Adrenal gland (tissue), 12 donors: ENCODE measurements around the gene CRYGN. TPM values are rescaled to one million over a fixed set of nuclear protein-coding genes. Genes with fewer than 3 reads are reported as not detected.

Experiments used
- DNase-seq, 7 donors: peaks; one replicate each; pipeline ENCODE4 v3.0.0-alpha.2; 2019 to 2020
- H3K27ac ChIP-seq, 5 donors: fragments of 200-600 bp; sonication (generic) in 4 of 5; 1 replicate in 3 of 5; 2 replicates in 2 of 5; pipeline versions ENCODE4 v1.5.1 to v1.8.0; 2016 to 2020; ENCODE audit warnings: mild to moderate bottlenecking in 1 of 5
- H3K27me3 ChIP-seq: fragments of 200-600 bp; 2 replicates; pipeline ENCODE4 v1.8.0; 2021
- H3K36me3 ChIP-seq, 2 donors: fragments of 200-600 bp; replicated peaks in 1 of 2; 1 replicate in 1 of 2; 2 replicates in 1 of 2; pipeline versions ENCODE4 v1.5.1 to v1.8.0; 2018 to 2022
- H3K4me1 ChIP-seq, 2 donors: fragments of 200-600 bp; replicated peaks in 1 of 2; 1 replicate in 1 of 2; 2 replicates in 1 of 2; pipeline versions ENCODE4 v1.5.1 to v1.8.0; 2018 to 2021
- H3K4me3 ChIP-seq, 4 donors: fragments of 200-600 bp; sonication (generic) in 3 of 4; one replicate each; pipeline ENCODE4 v1.5.1; 2016 to 2018
- H3K9me3 ChIP-seq, 3 donors: fragments of 200-600 bp; sonication (generic) in 1 of 3; replicated peaks in 1 of 3; 1 replicate in 2 of 3; 2 replicates in 1 of 3; pipeline versions ENCODE4 v1.5.1 to v1.8.0; 2016 to 2021
- POLR2A ChIP-seq, 2 donors: fragments of 450-650 bp; IDR thresholded peaks; one replicate each; pipeline ENCODE4 v1.6.1; 2017; ENCODE audit warnings: antibody characterized with exemption in 2 of 2, mild to moderate bottlenecking in 2 of 2, moderate library complexity in 1 of 2
- WGBS, 4 donors: extraction: QIAGEN DNeasy Blood & Tissue Kit in 2 of 4; methylation state at CpG; one replicate each; pipeline versions ENCODE4 v1.1.5 to v1.1.7; 2013 to 2017; 5-methylcytosine and 5-hydroxymethylcytosine counted together
- intact Hi-C, 2 donors: fragments of 100-400 bp; cut with DNase I; formaldehyde crosslinking; loops; one replicate each; pipeline versions ENCODE4 v1.14.1 to v1.15.0; 2022 to 2023
- polyA plus RNA-seq, 3 donors: library from polyadenylated mRNA; stranded (reverse); fragments of 200-250 nt in 2 of 3; fragments of 350-450 nt in 1 of 3; fragmentation: Illumina TruSeq in 1 of 3; extraction: RNeasy Lipid Tissue Mini Kit (QIAGEN cat#74804) in 1 of 3; gene quantifications; one replicate each; pipeline ENCODE4 v1.2.3, GENCODE V29; 2013 to 2014
- total RNA-seq, 9 donors: library from RNA; depleted of rRNA in 4 of 9; stranded (reverse); fragments of >200 nt in 4 of 9; fragments of 120-200 nt in 1 of 9; fragmentation: NEBNext Ultra II Directional in 1 of 9; extraction: Animal tissue kit (Norgen Biotek cat#: 25700) in 1 of 9; gene quantifications; one replicate each; pipeline versions ENCODE4 v1.1.0 to v1.2.4, GENCODE V29; 2013 to 2023
- TF ChIP-seq, protein P1 (sequence below), 6 experiments: fragments of 450-650 bp in 4 of 6; fragments of 200-600 bp in 2 of 6; sonication (generic) in 1 of 6; IDR thresholded peaks; 1 replicate in 5 of 6; 2 replicates in 1 of 6; pipeline versions ENCODE4 v1.5.1 to v1.8.0; 2016 to 2021; ENCODE audit warnings: antibody characterized with exemption in 6 of 6, mild to moderate bottlenecking in 2 of 6, moderate library complexity in 1 of 6
- donor health status: healthy with polysubstance abuse.
- donor health status: Bipolar disorder and iron deficiency.
- donor health status: DM: yes; HTN: yes; CAD: no.
- donor health status: DM: no; HTN: no; CAD: no.
- donor health status: DM: no; HTN: no; CAD: no.
- donor health status: DM: yes; HTN: yes; CAD: no.

CRYGN gene
- total and polyA plus RNA-seq, 12 donors: 0.11 to 0.88 (median 0.49) TPM; not detected in 6

DNA sequence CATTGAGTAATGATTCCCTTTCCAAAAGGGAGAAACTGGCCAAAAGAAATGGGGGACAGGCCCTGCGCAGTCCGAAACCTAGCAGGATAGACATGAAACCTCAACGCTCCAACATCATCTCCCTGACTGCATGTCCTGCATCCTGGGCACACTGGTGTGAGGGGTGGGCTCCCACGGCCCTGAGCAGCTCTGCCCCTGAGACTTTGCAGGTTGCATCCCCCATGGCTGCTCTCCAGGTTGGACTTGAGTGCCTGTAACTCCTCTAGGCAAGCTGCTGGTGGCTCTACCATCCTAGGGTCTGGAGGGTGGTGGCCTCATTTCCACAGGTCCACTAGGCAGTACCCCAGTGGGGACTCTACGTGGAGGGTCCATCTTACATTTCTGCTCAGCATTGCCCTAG lies 16.3 kb upstream of the CRYGN start:
- Histone ChIP-seq H3K9me3 (no peaks in the 10 kb centered on the region), H3K27ac (no peak overlapping the region), H3K36me3 (no peaks in the 10 kb centered on the region), H3K27me3 (no peaks in the 10 kb centered on the region), H3K4me1 (peaks cover 18 to 22% of the 10 kb centered on the region in 2 donors), H3K4me3 (no peak overlapping the region)
- intact Hi-C loops: no loop called here
- 91 to 98% (median 94%) methylated on average over 4 to 5 of the region's 5 CpGs for WGBS, 4 donors
- DNase-seq: peak in 1 of 7 donors; percentile 18
- TF ChIP-seq, protein P1, sequence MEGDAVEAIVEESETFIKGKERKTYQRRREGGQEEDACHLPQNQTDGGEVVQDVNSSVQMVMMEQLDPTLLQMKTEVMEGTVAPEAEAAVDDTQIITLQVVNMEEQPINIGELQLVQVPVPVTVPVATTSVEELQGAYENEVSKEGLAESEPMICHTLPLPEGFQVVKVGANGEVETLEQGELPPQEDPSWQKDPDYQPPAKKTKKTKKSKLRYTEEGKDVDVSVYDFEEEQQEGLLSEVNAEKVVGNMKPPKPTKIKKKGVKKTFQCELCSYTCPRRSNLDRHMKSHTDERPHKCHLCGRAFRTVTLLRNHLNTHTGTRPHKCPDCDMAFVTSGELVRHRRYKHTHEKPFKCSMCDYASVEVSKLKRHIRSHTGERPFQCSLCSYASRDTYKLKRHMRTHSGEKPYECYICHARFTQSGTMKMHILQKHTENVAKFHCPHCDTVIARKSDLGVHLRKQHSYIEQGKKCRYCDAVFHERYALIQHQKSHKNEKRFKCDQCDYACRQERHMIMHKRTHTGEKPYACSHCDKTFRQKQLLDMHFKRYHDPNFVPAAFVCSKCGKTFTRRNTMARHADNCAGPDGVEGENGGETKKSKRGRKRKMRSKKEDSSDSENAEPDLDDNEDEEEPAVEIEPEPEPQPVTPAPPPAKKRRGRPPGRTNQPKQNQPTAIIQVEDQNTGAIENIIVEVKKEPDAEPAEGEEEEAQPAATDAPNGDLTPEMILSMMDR (IDR thresholded peaks at IDR 0.05): no peak
- TF ChIP-seq POLR2A (IDR thresholded peaks at IDR 0.05): no peak

DNA sequence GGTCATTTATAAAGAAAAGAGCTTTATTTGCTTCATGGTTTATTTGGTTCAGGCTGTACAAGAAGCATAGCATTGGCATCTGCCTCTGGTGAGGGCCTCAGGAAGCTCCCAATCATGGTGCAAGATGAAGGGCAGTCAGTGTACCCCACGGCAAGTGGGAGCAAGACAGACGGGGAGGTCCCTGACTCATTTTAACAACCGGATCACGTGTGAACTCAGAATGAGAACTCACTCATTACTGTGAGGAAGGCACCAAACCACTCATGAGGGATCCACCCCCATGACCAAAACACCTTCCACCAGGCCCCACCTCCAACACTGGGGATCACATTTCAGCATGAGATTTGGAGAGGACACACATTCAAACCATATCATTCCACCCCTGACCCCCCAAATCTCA lies 15.7 kb upstream of the CRYGN start:
- no peak overlapping the region for H3K27ac ChIP-seq
- H3K36me3 ChIP-seq: no peaks in the 10 kb centered on the region
- intact Hi-C loops: no loop called here
- DNase-seq: peak in 2 of 7 donors; percentile 15 to 35
- no peaks in the 10 kb centered on the region for H3K9me3 ChIP-seq
- H3K27me3 ChIP-seq: no peaks in the 10 kb centered on the region
- no peak overlapping the region for H3K4me3 ChIP-seq
- no peak for TF ChIP-seq POLR2A (IDR thresholded peaks at IDR 0.05)
- TF ChIP-seq, protein P1 (IDR thresholded peaks at IDR 0.05): no peak
- peaks cover 12 to 16% of the 10 kb centered on the region in 2 donors for H3K4me1 ChIP-seq
- WGBS, 4 donors: 74 to 95% (median 90%) methylated on average over 4 of the region's 4 CpGs

DNA sequence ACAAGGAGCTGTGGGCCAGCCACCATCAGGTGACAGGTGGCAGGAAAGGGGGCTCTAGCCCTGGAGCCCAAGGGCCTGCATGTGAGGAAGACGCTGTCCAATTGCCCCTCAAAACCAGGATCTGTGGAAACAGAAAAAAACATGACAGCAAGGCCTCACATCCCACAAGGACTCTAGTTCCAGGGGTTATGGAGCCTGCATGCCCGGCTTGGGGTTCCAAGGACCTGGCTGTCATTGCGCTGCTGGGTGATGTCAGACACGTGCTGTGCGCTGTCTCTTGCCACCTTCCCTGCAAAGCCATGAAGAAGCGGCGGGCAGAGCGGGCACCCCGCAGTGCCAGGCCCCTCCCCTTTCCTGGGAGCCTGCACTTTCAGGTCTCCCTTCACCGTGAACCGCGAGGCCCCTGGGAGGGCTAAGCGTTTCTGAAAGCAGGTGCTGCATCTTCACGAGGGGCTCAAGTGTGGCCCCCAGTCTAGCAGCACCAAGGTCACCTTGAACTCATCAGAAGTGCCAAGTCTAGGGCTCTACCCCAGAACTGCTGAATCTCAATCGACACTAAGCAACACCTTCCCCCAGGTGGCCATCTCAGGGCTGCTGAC lies 15.1 kb upstream of the CRYGN start:
- Histone ChIP-seq H3K36me3 (no peaks in the 10 kb centered on the region), H3K27ac (no peak overlapping the region), H3K4me1 (peaks cover 8 to 10% of the 10 kb centered on the region in 2 donors), H3K9me3 (no peaks in the 10 kb centered on the region), H3K27me3 (no peaks in the 10 kb centered on the region), H3K4me3 (no peak overlapping the region)
- TF ChIP-seq, protein P1 (IDR thresholded peaks at IDR 0.05): no peak
- no peak for TF ChIP-seq POLR2A (IDR thresholded peaks at IDR 0.05)
- DNase-seq: peak in 3 of 7 donors; percentile 14 to 42 (median 19)
- 90 to 95% (median 92%) methylated on average over 7 to 15 of the region's 15 CpGs for WGBS, 4 donors
- intact Hi-C loops: loop anchor here in 1 of 2 donors (5.0 kb wide), 1 partner anchor 88 kb away; no protein-coding TSS in a partner anchor

DNA sequence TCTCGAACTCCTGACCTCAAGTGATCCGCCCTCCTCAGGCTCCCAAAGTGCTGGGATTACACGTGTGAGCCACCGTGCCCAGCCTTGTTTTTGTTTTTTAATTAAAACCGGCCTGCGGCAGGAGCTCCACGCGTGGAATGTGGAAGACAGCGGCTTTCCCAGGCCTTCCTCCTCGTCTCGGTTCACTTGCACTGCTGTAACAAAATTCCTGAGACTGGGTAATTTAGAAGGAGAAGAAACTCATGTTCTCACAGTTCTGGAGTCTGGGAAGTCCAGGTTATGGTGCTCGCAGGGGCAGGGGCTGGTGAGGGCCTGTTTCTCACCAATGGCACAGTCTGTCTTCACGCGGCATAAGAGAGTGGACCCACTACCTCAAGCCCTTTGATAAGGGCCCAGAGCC lies 14.4 kb upstream of the CRYGN start:
- 94 to 95% (median 94%) methylated on average over 14 of the region's 14 CpGs for WGBS, 4 donors
- TF ChIP-seq, protein P1 (IDR thresholded peaks at IDR 0.05): no peak
- Histone ChIP-seq H3K27ac (no peak overlapping the region), H3K27me3 (no peaks in the 10 kb centered on the region), H3K9me3 (no peaks in the 10 kb centered on the region), H3K36me3 (no peaks in the 10 kb centered on the region), H3K4me1 (peaks cover 2 to 4% of the 10 kb centered on the region in 2 donors), H3K4me3 (no peak overlapping the region)
- intact Hi-C loops: loop anchor here in 1 of 2 donors (5.0 kb wide), 1 partner anchor 87 kb away; no protein-coding TSS in a partner anchor
- peak in 3 of 7 donors; percentile 8 to 34 (median 14) for DNase-seq
